HTR-8/SVneo (cell line): ENCODE measurements around the gene TMIE.

Source experiments
- DNase-seq: peaks from one replicate; pipeline ENCODE4 v3.0.0; 2011; ENCODE audit warnings: low spot score, mixed read lengths; ENCODE audit not compliant: insufficient read length
- FAIRE-seq: peaks from 2 replicates; lab custom pipeline; 2011; peaks lifted over from hg19 to GRCh38; lab: Jason Lieb, UNC

Gene TMIE

GRCh38 chr3:46705751-46706552 lies 4.8 kb downstream of the TMIE start:
- DNase-seq: peak; percentile 64

GRCh38 chr3:46706771-46707582 lies 5.8 kb downstream of the TMIE start:
- FAIRE-seq (no peak), DNase-seq (no peak)

More at GRCh38 chr3:46705751-46706552, 4.8 kb downstream of the TMIE start:
- FAIRE-seq: no peak

- FAIRE-seq: no peak
Observed at GRCh38 chr3:46707601-46708011, 6.4 kb downstream of the TMIE start.

GRCh38 chr3:46708401-46709156 lies 7.4 kb downstream of the TMIE start:
- no peak for DNase-seq
- no peak for FAIRE-seq

More at GRCh38 chr3:46707601-46708011, 6.4 kb downstream of the TMIE start:
- no peak for DNase-seq

- DNase-seq: no peak
Observed at GRCh38 chr3:46709157-46709654, 8.0 kb downstream of the TMIE start.

GRCh38 chr3:46709721-46710120 lies 8.5 kb downstream of the TMIE start:
- FAIRE-seq: no peak
- no peak for DNase-seq

More at GRCh38 chr3:46709157-46709654, 8.0 kb downstream of the TMIE start:
- no peak for FAIRE-seq

GRCh38 chr3:46710229-46710628 lies 9.0 kb downstream of the TMIE start:
- FAIRE-seq (no peak), DNase-seq (no peak)

GRCh38 chr3:46710671-46711295 lies 9.6 kb downstream of the TMIE start:
- no peak for DNase-seq
- FAIRE-seq: no peak

GRCh38 chr3:46711305-46711704 lies 10.1 kb downstream of the TMIE start:
- FAIRE-seq (no peak), DNase-seq (no peak)

GRCh38 chr3:46711760-46712159 lies 10.6 kb downstream of the TMIE start:
- FAIRE-seq: no peak
- DNase-seq: no peak

- no peak for DNase-seq
Observed at GRCh38 chr3:46712191-46713049, 11.2 kb downstream of the TMIE start.

GRCh38 chr3:46713050-46713897 lies 12.1 kb downstream of the TMIE start:
- DNase-seq (no peak), FAIRE-seq (no peak)

More at GRCh38 chr3:46712191-46713049, 11.2 kb downstream of the TMIE start:
- FAIRE-seq: no peak

GRCh38 chr3:46713898-46714552 lies 12.8 kb downstream of the TMIE start:
- FAIRE-seq (no peak), DNase-seq (no peak)

GRCh38 chr3:46714728-46715506 lies 13.7 kb downstream of the TMIE start:
- FAIRE-seq: no peak
- no peak for DNase-seq

GRCh38 chr3:46715507-46716175 lies 14.4 kb downstream of the TMIE start:
- DNase-seq: no peak
- FAIRE-seq: no peak
